ENCODE measurements around the gene CNKSR1.
A peak's percentile ranks its signal among the peaks of the same experiment; 100 is the strongest.

The CNKSR1 gene

GRCh38 chr1:26184883-26185282 is 7.6 kb downstream of the CNKSR1 start:
- DNase-seq (ENCODE audit: low read depth), result no peak

GRCh38 chr1:26187882-26188281 is 10.6 kb downstream of the CNKSR1 start:
- DNase-seq (ENCODE audit: low read depth), result no peak

DNA sequence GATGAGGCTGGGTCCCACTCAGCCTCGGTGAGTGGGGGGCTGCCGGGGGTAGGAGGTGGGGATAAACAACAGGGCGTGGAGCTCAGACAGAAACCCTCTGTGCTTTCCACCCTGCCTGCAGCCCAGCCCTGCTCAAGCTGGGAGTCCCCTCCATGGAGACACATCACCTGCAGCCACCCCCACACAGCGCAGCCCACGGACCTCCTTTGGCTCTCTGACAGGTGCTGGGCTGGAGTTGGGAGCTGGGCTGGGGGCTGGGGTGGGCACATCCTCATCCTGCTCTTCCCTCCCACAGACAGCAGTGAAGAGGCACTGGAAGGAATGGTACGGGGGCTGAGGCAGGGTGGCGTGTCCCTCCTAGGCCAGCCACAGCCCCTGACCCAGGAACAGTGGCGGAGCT is 11.2 kb downstream of the CNKSR1 start:
- DNase-seq (ENCODE audit: low read depth), result no peak

DNA sequence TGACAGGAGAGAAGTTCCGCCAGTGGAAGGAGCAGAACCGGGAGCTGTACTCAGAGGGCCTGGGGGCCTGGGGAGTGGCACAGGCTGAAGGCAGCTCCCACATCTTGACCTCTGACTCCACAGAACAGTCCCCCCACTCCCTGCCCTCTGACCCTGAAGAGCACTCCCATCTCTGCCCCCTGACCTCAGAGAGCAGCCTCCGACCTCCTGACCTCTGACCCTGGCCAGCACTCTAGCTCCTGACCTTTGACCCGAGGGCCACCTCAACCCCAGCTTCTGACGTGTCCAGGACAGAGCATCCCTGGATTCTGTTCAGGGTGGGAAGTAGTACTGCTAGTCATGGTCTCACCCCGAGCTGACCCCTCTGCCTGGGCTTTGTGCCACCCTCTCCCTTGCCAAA is 12.0 kb downstream of the CNKSR1 start:
- no peak for DNase-seq (ENCODE audit: low read depth)

- DNase-seq (ENCODE audit: low read depth), result no peak
Measured at GRCh38 chr1:26189751-26190275, 12.5 kb downstream of the CNKSR1 start.

DNA sequence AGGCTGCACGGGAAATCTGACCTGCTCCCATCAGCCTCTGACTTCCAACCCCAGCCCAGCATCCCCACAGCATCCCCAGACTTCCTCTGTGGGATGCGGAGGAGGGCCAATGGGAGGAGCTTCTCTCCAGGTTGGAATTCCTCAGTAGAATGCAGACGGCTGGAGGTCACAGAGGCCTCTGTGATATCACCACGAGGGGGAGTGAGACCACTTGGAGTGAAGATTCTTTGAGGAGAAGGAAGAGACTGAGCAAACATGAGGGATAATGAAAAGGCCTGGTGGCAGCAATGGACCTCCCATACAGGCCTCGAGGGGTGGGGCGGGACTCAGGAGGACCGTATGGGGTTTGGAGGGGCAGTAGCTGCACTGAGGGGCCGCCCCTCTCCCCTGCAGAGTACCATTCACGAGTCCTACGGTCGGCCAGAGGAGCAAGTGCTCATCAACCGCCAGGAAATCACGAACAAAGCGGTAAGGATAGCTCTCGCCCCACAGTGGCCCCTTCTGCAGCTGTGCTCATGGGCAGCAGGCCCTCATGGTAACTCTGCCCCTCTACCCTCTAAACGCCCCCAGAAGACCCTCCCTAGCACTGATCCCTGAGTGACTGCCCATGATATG is 13.2 kb downstream of the CNKSR1 start, which contains the start of gene CATSPER4:
TSS of gene CATSPER4 (plus strand) at position 230 of the 615 bp plus-strand sequence. CDS start at position 256, 26 bp downstream.
- peak; percentile 38 for DNase-seq (ENCODE audit: low read depth)

DNA sequence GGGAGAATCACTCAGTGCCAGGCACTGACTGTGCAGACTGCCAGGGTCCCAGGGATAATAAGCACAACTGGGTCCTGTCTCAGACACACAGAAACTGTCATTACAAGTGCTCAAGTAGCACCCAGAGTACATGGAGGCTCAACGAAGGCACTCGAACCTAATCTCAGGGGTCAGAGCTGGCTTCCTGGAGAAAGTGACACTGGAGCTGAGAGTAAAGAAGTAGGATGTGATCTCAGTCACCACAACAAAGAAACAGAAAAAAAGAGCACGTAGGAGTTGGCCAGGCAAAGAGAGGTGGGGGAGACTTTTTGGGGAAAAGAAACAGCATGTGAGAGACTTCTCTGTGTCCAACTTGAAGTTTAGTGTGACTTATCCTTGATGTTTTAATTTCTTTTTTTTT is 14.4 kb downstream of the CNKSR1 start:
- DNase-seq (ENCODE audit: low read depth), result no peak

DNA sequence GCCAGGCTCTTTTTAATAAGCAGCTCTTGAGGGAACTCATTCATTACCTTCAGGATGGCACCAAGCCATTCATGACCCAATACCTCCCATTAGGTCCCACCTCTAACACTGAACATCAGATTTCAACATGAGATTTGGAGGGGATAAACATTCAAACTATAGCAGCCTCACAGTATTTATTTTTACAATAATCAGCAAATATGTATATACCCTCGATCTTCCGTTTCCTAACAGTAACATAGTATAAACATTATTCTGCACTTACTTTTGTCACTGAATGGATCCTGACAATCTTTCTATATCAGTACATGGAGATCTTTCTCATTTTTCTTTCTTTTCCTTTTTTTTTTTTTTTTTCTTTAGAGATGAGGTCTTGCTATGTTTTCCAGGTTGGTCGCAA is 18.5 kb downstream of the CNKSR1 start:
- no peak for DNase-seq (ENCODE audit: low read depth)

DNA sequence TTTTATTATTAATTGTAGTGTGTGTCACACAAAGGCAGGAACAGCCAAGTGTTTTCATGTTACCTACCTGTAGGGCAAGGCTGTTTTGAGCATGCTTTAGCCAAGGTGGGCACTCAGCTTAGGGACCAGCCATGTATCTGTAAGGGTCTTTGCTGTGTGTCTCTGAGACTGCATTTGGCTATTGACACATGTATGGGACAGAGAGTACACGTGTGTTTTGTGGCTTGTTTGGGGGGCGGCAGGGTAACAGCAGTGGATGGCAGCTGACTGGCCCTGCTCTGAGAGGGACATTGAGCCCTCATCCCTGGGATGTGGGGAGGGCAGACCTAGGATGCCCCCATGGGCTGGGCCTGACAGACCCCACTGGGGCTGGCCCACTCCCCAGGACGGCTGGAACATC is 20.0 kb downstream of the CNKSR1 start:
- DNase-seq (ENCODE audit: low read depth), result no peak

- DNase-seq (ENCODE audit: low read depth), result no peak
Measured at GRCh38 chr1:26197813-26198212, 20.5 kb downstream of the CNKSR1 start.

GRCh38 chr1:26200413-26200812 is 23.1 kb downstream of the CNKSR1 start:
- no peak for DNase-seq (ENCODE audit: low read depth)

DNA sequence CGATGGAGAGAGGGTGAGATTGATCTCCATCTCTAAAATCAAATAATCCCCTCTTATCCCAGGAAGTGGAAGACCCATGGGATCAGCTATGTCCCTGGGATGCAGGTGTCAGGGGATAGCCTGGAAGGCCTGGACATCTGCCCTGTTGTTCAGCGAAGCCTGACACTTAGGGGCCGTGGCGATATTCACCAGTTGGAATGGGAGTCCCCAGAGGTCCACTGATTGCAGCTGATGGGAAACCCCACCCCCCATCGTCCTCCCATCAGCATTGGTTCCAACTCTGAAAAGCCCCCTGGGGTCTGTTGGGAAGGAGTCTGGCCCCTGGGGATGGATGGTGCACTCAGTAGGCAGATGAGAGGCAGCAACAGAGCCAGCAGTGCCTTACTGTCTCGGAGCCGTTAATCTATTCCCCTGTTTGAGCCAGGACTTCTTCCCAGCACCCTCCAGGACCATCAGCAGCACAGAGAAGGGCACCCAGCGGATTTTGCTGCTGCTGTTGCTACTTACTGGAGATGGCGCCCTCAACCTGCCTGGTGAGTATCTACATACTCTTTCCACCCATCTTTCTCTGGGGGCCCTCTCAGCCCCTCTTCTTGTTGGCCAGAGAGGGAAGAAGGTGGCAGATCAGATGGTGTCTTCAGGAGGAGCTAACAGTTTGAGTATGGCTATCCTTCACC is 26.5 kb downstream of the CNKSR1 start:
- no peak for DNase-seq (ENCODE audit: low read depth)

GRCh38 chr1:26210147-26210870 is 33.0 kb downstream of the CNKSR1 start:
- no peak for DNase-seq (ENCODE audit: low read depth)

DNA sequence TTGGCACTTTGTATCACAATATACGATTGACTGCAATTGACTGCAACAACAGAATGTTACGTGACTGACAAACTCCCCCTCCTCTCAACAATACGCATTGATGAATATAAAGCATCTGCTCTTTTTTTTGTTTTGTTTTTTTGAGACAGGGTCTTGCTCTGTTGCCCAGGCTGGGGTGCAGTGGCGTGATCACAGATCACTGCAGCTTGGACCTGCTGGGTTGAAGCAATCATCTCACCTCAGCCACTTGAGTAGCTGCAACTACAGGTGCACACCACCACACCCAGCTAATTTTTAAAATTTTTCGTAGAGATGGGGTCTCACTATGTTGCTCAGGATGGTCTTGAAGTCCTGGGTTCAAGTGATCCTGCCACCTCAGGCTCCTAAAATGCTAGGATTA is 35.4 kb downstream of the CNKSR1 start:
- DNase-seq (ENCODE audit: low read depth), result no peak

DNA sequence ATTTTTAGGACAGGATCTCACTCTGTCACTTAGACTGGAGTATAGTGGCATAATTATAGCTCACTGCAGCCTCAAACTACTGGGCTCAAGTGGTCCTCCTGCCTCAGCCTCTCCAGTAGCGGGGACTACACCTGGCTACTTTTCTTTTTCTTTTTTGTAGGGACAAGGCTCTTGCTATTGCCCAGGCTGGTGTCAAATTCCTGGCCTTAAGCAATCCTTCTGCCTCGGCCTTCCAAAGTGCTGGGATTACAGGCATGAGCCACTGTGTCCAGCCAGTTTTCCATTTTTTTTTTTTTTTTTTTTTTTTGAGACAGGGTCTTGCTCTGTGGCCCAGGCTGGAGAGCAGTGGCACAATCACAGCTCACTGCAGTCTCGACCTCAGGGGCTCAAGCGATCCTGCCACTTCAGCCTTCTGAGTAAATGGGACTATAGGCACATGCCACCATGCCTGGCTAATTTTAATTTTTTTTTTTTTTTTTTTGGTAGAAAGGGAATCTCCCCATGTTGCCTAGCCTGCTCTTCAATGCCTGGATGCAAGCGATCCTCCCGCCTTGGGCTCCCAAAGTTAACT is 36.1 kb downstream of the CNKSR1 start:
- DNase-seq (ENCODE audit: low read depth), result no peak

GRCh38 chr1:26215246-26215645 is 38.0 kb downstream of the CNKSR1 start:
- no peak for DNase-seq (ENCODE audit: low read depth)

GRCh38 chr1:26218906-26219494 is 41.7 kb downstream of the CNKSR1 start:
- DNase-seq (ENCODE audit: low read depth), result no peak

GRCh38 chr1:26220199-26220912 is 43.1 kb downstream of the CNKSR1 start:
- no peak for DNase-seq (ENCODE audit: low read depth)

- no peak for DNase-seq (ENCODE audit: low read depth)
Measured at GRCh38 chr1:26221094-26221493, 43.8 kb downstream of the CNKSR1 start.

DNA sequence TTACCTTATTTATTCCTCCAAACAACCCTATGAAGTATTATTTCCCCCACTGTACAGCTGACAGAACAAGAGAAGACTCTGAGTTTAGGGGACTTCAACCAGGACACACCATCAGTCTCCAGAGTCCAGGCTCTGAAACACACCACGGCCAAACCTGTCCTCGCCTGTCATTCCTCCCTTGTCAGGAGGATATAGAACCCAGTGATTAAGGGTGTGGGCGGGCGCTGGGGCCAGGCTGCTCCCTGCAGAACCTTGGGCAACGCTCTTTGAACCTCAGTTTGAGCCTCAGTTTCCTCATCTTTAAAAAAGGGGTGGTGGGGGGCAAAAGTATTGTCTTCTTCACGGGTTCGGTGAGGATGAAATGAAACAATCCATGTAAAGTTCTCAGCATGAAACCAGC is 47.3 kb downstream of the CNKSR1 start:
- no peak for DNase-seq (ENCODE audit: low read depth)

GRCh38 chr1:26225033-26225831 is 47.9 kb downstream of the CNKSR1 start:
- DNase-seq (ENCODE audit: low read depth), result peak; percentile 35
